Measurements from ENCODE around the gene PKD1L1.

Gene PKD1L1

GRCh38 chr7:47747160-47747559 lies 201.1 kb downstream of the PKD1L1 start:
- Mint-ChIP-seq H3K27me3 (peaks cover 4% of the 10 kb centered on the region), H3K36me3 (ENCODE audit: low read depth) (no peaks in the 10 kb centered on the region), H3K4me1 (ENCODE audit: low read depth) (peaks cover 4% of the 10 kb centered on the region), H3K9me3 (no peaks in the 10 kb centered on the region), H3K27ac (no peak overlapping the region), H3K4me3 (no peak overlapping the region)
- no peak for DNase-seq

DNA sequence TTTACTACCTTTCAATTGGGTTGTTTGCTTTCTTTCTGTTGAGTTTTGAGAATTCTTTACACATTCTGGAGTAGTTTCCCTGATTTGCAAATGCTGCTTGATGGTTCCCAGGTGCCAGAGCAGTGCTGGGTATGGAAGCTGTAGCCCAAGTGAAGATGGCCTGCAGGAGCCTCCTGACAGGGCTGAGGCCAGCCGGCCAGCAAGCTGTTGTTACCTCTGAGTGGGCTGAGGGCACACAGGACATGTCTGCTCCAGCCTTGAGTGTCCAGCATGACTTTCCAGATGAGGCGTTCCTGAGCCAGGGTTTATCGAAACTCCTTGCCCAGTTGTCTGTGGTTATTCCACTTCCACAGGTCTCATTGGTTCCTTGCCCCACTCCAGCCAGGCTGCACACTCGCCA lies 201.8 kb downstream of the PKD1L1 start:
- H3K36me3 Mint-ChIP-seq (ENCODE audit: low read depth), result no peaks in the 10 kb centered on the region
- H3K4me3 Mint-ChIP-seq, result no peak overlapping the region
- no peak for DNase-seq

GRCh38 chr7:47744883-47745282 lies 203.4 kb downstream of the PKD1L1 start:
- no peak overlapping the region for H3K4me3 Mint-ChIP-seq
- H3K36me3 Mint-ChIP-seq (ENCODE audit: low read depth), result no peaks in the 10 kb centered on the region
- H3K4me1 Mint-ChIP-seq (ENCODE audit: low read depth), result no peaks in the 10 kb centered on the region
- DNase-seq, result no peak
- H3K27ac Mint-ChIP-seq, result no peak overlapping the region
- H3K27me3 Mint-ChIP-seq, result peaks cover 11% of the 10 kb centered on the region
- H3K9me3 Mint-ChIP-seq, result no peaks in the 10 kb centered on the region

More for the DNA sequence above, 201.8 kb downstream of the PKD1L1 start:
- peaks cover 4% of the 10 kb centered on the region for H3K4me1 Mint-ChIP-seq (ENCODE audit: low read depth)
- no peak overlapping the region for H3K27ac Mint-ChIP-seq
- H3K9me3 Mint-ChIP-seq, result no peaks in the 10 kb centered on the region
- H3K27me3 Mint-ChIP-seq, result peaks cover 7% of the 10 kb centered on the region

- no peak overlapping the region for H3K27ac Mint-ChIP-seq
- peaks cover 11% of the 10 kb centered on the region for H3K27me3 Mint-ChIP-seq
- DNase-seq, result no peak
- H3K36me3 Mint-ChIP-seq (ENCODE audit: low read depth), result no peaks in the 10 kb centered on the region
- H3K4me1 Mint-ChIP-seq (ENCODE audit: low read depth), result no peaks in the 10 kb centered on the region
- no peak overlapping the region for H3K4me3 Mint-ChIP-seq
- no peaks in the 10 kb centered on the region for H3K9me3 Mint-ChIP-seq
Observed at GRCh38 chr7:47743965-47744591, 204.2 kb downstream of the PKD1L1 start.

DNA sequence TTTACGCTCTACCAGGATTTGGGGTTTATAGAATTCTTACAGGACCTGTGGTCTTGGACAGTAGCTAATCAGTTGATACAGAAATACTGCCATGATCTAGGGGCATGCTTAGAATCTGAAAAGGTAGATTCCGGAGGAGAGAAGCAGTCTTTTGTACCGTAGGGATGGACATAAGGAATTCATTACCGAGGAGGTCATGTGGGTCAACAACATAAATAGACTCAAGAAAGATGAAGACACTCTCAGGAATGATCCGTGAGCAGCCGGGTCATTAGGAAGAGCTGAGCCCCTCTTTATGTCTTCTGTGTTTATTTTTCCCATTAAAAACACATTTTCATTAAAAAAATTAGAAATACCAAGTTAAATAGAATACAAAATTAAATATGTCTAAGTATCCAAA lies 206.3 kb downstream of the PKD1L1 start:
- no peak overlapping the region for H3K4me3 Mint-ChIP-seq
- H3K4me1 Mint-ChIP-seq (ENCODE audit: low read depth), result no peaks in the 10 kb centered on the region
- DNase-seq, result no peak
- no peak overlapping the region for H3K27ac Mint-ChIP-seq
- H3K9me3 Mint-ChIP-seq, result no peaks in the 10 kb centered on the region
- peaks cover 11% of the 10 kb centered on the region for H3K27me3 Mint-ChIP-seq
- H3K36me3 Mint-ChIP-seq (ENCODE audit: low read depth), result no peaks in the 10 kb centered on the region

- Mint-ChIP-seq H3K4me1 (ENCODE audit: low read depth) (no peaks in the 10 kb centered on the region), H3K27ac (no peak overlapping the region)
Observed at GRCh38 chr7:47739891-47740290, 208.4 kb downstream of the PKD1L1 start.

DNA sequence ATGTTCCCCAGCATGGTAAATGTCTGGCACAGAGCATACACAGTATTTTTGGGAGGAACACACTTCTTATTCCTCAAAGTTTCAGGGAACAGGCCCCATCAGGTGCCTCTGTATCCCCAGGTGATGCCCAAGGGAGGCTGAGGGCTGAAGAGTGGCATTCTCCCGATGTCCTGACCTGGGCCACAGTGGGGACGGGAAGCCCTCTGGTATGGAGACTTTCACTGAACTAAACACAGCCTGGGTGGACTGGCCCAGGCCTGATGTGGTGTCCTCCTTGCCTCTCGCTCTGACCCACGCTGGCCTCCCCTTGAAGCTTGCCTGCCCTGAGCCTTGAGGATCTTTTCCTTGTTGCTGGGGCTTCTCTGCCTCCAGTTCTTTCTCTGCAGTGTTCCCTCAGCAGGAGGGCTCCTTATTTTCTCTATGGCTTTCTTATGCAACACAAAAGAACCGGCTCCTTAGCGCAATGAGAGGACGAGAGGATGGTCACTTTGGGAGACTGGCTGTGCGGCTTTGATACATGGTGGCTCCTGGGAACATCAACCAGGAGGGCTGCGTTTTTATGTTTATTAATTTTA lies 208.9 kb downstream of the PKD1L1 start:
- no peak for DNase-seq
- Mint-ChIP-seq H3K27me3 (peaks cover 11% of the 10 kb centered on the region), H3K4me1 (ENCODE audit: low read depth) (no peaks in the 10 kb centered on the region), H3K9me3 (no peaks in the 10 kb centered on the region), H3K4me3 (no peak overlapping the region), H3K27ac (no peak overlapping the region), H3K36me3 (ENCODE audit: low read depth) (no peaks in the 10 kb centered on the region)

More at GRCh38 chr7:47739891-47740290, 208.4 kb downstream of the PKD1L1 start:
- Mint-ChIP-seq H3K27me3 (peaks cover 11% of the 10 kb centered on the region), H3K36me3 (ENCODE audit: low read depth) (no peaks in the 10 kb centered on the region), H3K4me3 (no peak overlapping the region), H3K9me3 (no peaks in the 10 kb centered on the region)
- no peak for DNase-seq

DNA sequence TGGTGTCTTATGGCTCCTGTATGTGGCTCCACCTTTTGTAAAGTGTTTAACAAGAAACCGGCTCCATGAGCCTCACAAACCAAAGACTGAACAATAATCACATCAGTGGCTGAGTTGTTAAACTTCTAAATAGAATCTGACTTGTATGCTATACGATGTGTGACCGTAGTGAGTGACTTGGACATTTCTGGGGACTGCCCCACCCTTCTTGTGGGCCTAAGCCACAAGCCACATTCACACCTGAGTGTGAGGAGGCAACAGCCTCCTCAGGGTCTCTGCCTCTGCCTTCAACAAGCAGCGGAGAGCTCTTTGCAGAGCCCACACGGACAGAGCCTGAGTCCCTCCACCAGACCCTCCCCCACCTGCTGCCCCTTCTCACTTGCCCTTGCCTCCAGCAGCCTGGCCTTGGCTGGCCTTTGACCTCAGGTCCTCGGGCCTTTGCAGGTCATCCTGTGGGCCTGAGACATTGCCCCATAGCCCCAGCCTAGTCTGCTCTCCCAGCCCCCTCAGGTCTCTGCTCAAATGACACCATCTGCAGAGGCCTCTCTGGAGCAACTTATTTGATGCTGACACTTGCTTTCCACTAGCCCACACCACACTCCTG lies 209.6 kb downstream of the PKD1L1 start:
- DNase-seq, result no peak
- Mint-ChIP-seq H3K27ac (no peak overlapping the region), H3K9me3 (no peaks in the 10 kb centered on the region), H3K27me3 (peaks cover 8% of the 10 kb centered on the region), H3K4me1 (ENCODE audit: low read depth) (no peaks in the 10 kb centered on the region), H3K4me3 (no peak overlapping the region), H3K36me3 (ENCODE audit: low read depth) (no peaks in the 10 kb centered on the region)

GRCh38 chr7:47737601-47738000 lies 210.7 kb downstream of the PKD1L1 start:
- Mint-ChIP-seq H3K27me3 (peaks cover 8% of the 10 kb centered on the region), H3K27ac (no peak overlapping the region), H3K4me1 (ENCODE audit: low read depth) (no peaks in the 10 kb centered on the region), H3K4me3 (no peak overlapping the region), H3K36me3 (ENCODE audit: low read depth) (no peaks in the 10 kb centered on the region), H3K9me3 (no peaks in the 10 kb centered on the region)
- DNase-seq, result no peak

- Mint-ChIP-seq H3K36me3 (ENCODE audit: low read depth) (no peaks in the 10 kb centered on the region), H3K9me3 (no peaks in the 10 kb centered on the region), H3K4me1 (ENCODE audit: low read depth) (no peaks in the 10 kb centered on the region), H3K27me3 (no peaks in the 10 kb centered on the region), H3K4me3 (no peak overlapping the region), H3K27ac (no peak overlapping the region)
- DNase-seq, result no peak
Observed at GRCh38 chr7:47735431-47736345, 212.6 kb downstream of the PKD1L1 start.

DNA sequence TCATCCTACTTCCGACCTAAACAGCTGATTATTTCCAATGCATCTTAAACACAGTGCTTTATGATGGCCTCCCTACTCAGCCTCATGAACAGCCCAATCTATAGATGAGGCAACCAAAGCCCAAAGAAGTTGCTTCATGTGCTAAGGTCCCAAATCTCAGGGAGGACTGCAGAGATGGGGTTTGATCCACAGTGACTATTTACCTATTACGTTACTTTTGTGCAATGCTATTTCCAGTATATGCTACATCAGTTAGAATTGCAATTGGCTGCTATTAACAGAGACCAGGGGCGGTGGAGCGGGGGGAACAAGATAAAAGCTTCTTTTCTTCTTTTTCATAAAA lies 213.3 kb downstream of the PKD1L1 start:
- no peak overlapping the region for H3K27ac Mint-ChIP-seq

DNA sequence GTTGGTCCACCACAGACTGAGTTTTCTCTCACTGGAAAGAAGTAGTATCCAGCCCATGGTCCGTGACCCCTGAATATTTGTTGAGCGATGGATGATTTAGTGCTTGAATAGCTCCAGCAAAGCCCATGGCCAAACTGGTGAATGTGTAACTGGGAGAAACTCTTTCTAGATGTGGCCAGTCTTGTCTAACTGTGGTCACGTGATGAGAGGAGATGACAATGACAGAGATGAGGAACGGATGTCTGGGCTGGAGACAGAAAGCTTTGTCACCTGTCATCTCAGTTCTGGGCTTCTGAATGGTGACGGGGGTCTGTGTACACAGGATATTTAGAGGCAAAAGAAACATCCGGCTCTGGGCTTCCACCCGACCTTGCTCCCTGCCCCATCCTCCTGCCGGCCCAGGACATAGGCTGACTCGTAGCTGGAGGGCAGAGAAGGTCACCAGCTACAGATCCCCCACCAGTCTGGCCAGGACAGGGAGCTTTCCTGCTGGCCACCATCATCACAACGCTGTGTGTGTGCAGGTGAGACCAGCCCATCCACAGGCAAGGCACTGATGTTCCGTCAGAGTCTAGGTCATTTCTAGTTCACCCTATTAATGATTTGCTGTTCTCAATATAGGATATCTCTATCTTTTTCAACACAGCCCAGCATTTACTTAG lies 213.8 kb downstream of the PKD1L1 start:
- Mint-ChIP-seq H3K4me1 (ENCODE audit: low read depth) (no peaks in the 10 kb centered on the region), H3K27ac (no peak overlapping the region), H3K27me3 (no peaks in the 10 kb centered on the region), H3K36me3 (ENCODE audit: low read depth) (no peaks in the 10 kb centered on the region), H3K9me3 (no peaks in the 10 kb centered on the region), H3K4me3 (no peak overlapping the region)
- no peak for DNase-seq

More for the DNA sequence above, 213.3 kb downstream of the PKD1L1 start:
- Mint-ChIP-seq H3K27me3 (no peaks in the 10 kb centered on the region), H3K4me3 (no peak overlapping the region), H3K36me3 (ENCODE audit: low read depth) (no peaks in the 10 kb centered on the region), H3K9me3 (no peaks in the 10 kb centered on the region), H3K4me1 (ENCODE audit: low read depth) (no peaks in the 10 kb centered on the region)
- no peak for DNase-seq

- H3K9me3 Mint-ChIP-seq, result no peaks in the 10 kb centered on the region
- no peak overlapping the region for H3K27ac Mint-ChIP-seq
- no peaks in the 10 kb centered on the region for H3K4me1 Mint-ChIP-seq (ENCODE audit: low read depth)
- no peaks in the 10 kb centered on the region for H3K36me3 Mint-ChIP-seq (ENCODE audit: low read depth)
- no peak overlapping the region for H3K4me3 Mint-ChIP-seq
- H3K27me3 Mint-ChIP-seq, result no peaks in the 10 kb centered on the region
- no peak for DNase-seq
Observed at GRCh38 chr7:47730142-47730541, 218.1 kb downstream of the PKD1L1 start.

- H3K4me1 Mint-ChIP-seq (ENCODE audit: low read depth), result no peaks in the 10 kb centered on the region
- DNase-seq, result no peak
- no peaks in the 10 kb centered on the region for H3K36me3 Mint-ChIP-seq (ENCODE audit: low read depth)
- H3K9me3 Mint-ChIP-seq, result no peaks in the 10 kb centered on the region
- H3K27me3 Mint-ChIP-seq, result no peaks in the 10 kb centered on the region
- H3K27ac Mint-ChIP-seq, result no peak overlapping the region
- H3K4me3 Mint-ChIP-seq, result no peak overlapping the region
Observed at GRCh38 chr7:47726047-47726726, 222.1 kb downstream of the PKD1L1 start.
